ENCODE data around the gene DAPK1. TPM values are rescaled to one million over a fixed set of nuclear protein-coding genes. Genes with fewer than 3 reads are reported as not detected.

The DAPK1 gene
- total and polyA plus RNA-seq, 7 donors, result 0.66 to 8.4 (median 2.2) TPM

DNA sequence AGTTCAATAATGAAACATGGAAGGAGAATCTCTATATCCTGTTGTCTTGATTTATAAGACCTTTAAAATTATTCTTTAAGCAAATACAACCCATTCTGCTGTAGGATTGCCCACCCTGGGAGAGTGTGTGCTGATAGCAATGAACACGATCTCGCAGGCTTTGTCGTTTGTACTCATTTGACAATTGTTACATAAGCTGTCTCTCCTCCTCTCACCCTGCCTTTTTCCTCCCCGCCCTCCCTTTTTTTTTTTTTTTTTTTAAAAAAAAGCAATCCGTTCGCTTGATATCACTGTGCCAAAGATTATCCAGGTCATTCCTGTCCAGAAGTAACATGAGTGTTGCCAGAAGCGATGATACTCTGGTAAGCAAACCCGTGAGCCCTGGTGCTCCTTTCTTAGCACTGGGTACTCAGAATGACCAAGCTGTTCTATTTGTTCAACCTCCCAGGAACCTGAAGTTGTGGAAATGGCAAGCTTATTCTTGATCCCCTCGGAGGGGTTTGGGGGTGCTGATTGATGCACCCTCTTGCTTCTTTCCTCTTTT, 145.5 kb downstream of the DAPK1 start:
- H3K4me1 ChIP-seq, result no peaks in the 10 kb centered on the region
- no peaks in the 10 kb centered on the region for H3K36me3 ChIP-seq (ENCODE audit: insufficient read depth in 1 of 2, low read depth in 1 of 2)
- no peak for DNase-seq
- 88 to 95% (median 89%) methylated on average over 8 to 9 of the region's 9 CpGs for WGBS, 3 donors
- TF ChIP-seq, protein P1, sequence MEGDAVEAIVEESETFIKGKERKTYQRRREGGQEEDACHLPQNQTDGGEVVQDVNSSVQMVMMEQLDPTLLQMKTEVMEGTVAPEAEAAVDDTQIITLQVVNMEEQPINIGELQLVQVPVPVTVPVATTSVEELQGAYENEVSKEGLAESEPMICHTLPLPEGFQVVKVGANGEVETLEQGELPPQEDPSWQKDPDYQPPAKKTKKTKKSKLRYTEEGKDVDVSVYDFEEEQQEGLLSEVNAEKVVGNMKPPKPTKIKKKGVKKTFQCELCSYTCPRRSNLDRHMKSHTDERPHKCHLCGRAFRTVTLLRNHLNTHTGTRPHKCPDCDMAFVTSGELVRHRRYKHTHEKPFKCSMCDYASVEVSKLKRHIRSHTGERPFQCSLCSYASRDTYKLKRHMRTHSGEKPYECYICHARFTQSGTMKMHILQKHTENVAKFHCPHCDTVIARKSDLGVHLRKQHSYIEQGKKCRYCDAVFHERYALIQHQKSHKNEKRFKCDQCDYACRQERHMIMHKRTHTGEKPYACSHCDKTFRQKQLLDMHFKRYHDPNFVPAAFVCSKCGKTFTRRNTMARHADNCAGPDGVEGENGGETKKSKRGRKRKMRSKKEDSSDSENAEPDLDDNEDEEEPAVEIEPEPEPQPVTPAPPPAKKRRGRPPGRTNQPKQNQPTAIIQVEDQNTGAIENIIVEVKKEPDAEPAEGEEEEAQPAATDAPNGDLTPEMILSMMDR (IDR thresholded peaks at IDR 0.05), result no peak
- H3K9me3 ChIP-seq, result no peaks in the 10 kb centered on the region
- H3K27me3 ChIP-seq (ENCODE audit: insufficient read depth in 3 of 3, low read length in 2 of 3), result no peaks in the 10 kb centered on the region
- no peak overlapping the region for H3K4me3 ChIP-seq
- no peak for ATAC-seq
- no peak overlapping the region for H3K27ac ChIP-seq
- intact Hi-C loops (cut with DNase I), result no loop called here

DNA sequence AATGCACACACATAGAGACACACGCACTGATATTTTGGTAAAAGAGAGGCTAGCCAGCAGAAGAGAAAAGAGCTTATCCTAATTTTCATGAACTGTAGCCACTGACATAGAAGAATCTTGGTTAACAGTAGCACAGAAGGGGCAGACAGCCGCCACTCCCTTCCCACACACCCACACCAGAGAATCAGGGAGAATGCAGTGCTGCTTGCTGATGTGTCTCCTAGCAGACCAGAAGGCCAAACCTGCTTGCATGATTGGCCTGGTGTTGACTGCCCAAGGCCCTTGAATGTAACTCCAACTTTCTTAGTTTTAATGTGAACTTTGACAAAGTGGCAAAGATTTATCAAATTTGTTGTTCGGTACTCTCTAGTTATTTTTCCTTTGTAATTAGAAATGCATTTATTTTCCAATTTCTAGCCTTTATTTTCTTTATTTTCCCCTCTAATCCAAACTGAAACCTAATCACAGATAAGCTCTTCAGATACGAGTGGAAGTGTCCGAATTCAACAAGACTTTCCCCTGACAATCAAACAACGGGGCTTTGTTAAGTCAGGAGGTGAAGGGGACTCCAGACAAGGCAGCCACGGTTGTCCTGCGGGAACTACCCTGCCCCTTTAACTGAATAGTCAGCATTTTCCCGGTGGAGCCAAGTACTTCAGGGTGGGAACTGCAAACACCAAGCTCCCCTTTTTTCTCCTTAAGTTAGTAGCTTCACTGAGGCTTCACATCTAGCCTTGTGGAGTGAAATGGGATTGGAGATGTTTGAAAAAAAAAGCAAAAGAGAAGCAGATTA, 146.3 kb downstream of the DAPK1 start:
- Histone ChIP-seq H3K9me3 (no peaks in the 10 kb centered on the region), H3K36me3 (ENCODE audit: insufficient read depth in 1 of 2, low read depth in 1 of 2) (no peaks in the 10 kb centered on the region), H3K4me3 (no peak overlapping the region), H3K27ac (no peak overlapping the region), H3K27me3 (ENCODE audit: insufficient read depth in 3 of 3, low read length in 2 of 3) (no peaks in the 10 kb centered on the region), H3K4me1 (no peaks in the 10 kb centered on the region)
- TF ChIP-seq, protein P1 (IDR thresholded peaks at IDR 0.05), result no peak
- intact Hi-C loops (cut with DNase I), result no loop called here
- DNase-seq, result no peak
- ATAC-seq, result no peak
- WGBS, 3 donors, result 83 to 90% (median 88%) methylated on average over 9 of the region's 9 CpGs

DNA sequence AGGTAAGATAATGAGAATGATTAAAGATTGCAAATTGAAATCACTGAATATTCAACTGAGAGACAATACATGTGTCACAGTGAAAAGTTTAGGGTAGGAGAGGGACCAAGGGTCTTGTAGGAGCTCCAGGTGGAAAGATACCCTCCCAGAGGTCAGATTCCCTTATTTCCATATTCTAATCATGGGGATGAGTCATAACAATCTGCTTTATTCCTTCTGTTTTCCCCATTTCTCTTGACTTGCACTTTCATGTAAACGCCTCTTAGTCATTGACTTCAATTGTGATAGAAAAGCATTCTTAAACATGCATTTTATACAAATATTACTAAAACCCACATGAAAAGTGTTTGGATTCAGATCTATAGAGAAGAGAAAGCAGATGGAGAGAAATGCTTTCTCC, 147.0 kb downstream of the DAPK1 start:
- intact Hi-C loops (cut with DNase I), result no loop called here
- TF ChIP-seq, protein P1 (IDR thresholded peaks at IDR 0.05), result no peak
- 94 to 97% (median 97%) methylated on average over 1 of the region's 1 CpG for WGBS, 3 donors
- no peak for DNase-seq
- Histone ChIP-seq H3K4me3 (no peak overlapping the region), H3K36me3 (ENCODE audit: insufficient read depth in 1 of 2, low read depth in 1 of 2) (no peaks in the 10 kb centered on the region), H3K27me3 (ENCODE audit: insufficient read depth in 3 of 3, low read length in 2 of 3) (no peaks in the 10 kb centered on the region), H3K4me1 (no peaks in the 10 kb centered on the region), H3K9me3 (no peaks in the 10 kb centered on the region), H3K27ac (no peak overlapping the region)
- no peak for ATAC-seq

DNA sequence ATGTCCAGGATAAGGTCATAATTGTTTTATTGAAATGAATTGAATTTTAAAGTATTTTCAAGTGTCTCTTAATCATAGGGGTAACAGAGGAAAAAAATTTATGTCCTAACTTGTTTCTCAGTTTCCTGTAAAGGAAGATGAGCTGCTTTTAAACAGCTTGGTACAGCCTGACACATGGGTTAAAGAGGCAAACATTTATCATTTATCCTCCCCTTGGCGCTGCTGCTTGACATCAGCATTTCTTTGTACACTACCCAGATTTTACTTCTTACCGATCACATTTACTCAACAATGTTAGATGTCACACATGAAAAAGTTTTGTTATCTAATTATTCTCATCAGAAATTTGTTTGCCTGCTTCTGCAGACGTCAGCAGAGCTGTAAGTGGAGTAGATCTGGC, 148.9 kb downstream of the DAPK1 start:
- Histone ChIP-seq H3K27me3 (ENCODE audit: insufficient read depth in 3 of 3, low read length in 2 of 3) (no peaks in the 10 kb centered on the region), H3K36me3 (ENCODE audit: insufficient read depth in 1 of 2, low read depth in 1 of 2) (no peaks in the 10 kb centered on the region), H3K27ac (no peak overlapping the region), H3K9me3 (no peaks in the 10 kb centered on the region), H3K4me1 (no peaks in the 10 kb centered on the region), H3K4me3 (no peak overlapping the region)
- ATAC-seq, result no peak
- intact Hi-C loops (cut with DNase I), result no loop called here
- TF ChIP-seq, protein P1 (IDR thresholded peaks at IDR 0.05), result no peak
- DNase-seq, result no peak
- WGBS, 3 donors, result 92 to 98% (median 95%) methylated on average over 3 of the region's 3 CpGs
